HG03060 (cell line): ENCODE results near the gene IFIT5.
"Not testable (repeated sequence)": the region's sequence is repeated elsewhere in the genome, so short reads cannot be mapped to it uniquely, and the experiment has no call there.

Source experiments
- ATAC-seq: cut with Tn5 transposase; IDR thresholded peaks from one replicate; pipeline ENCODE4 v1.9.1; 2021; ENCODE audit warnings: low read depth, moderate number of reproducible peaks; ENCODE audit not compliant: unreplicated experiment

The IFIT5 gene, protein sequence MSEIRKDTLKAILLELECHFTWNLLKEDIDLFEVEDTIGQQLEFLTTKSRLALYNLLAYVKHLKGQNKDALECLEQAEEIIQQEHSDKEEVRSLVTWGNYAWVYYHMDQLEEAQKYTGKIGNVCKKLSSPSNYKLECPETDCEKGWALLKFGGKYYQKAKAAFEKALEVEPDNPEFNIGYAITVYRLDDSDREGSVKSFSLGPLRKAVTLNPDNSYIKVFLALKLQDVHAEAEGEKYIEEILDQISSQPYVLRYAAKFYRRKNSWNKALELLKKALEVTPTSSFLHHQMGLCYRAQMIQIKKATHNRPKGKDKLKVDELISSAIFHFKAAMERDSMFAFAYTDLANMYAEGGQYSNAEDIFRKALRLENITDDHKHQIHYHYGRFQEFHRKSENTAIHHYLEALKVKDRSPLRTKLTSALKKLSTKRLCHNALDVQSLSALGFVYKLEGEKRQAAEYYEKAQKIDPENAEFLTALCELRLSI

DNA sequence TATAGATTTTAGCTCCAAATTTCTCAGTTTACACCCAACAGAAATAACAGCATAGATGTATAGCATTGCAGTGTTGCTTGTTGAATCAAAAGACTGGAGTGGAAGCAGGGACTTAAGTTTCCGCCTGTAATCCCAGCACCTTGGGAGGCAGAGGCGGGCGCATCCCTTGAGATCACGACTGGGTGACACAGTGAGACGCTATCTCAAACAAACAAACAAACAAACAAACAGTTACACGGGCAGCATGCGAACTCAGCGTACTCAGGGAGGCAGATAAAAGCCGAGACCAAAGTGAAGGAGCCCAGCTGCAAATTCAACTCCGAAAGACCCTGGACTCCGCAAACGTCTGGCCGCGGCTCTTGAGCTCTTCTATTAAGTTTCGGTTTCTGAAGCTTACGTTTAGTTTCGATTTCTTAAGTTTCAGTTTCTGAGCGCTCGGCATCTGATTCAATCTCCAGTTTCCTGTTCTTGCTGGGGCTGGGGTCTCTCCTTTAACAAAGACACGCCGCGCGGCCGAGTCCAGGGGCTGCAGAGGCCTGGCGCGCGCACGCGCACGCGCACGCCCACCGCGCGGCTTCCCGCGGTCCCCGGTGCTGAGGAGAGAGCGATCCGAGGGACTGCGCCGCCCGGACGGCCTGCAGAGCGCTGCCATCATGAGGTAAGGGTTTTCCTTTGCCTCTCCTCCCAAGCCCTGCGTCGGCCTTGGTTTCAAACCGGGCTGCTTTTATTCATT is at the start of gene IFIT5:
Gene IFIT5 (plus strand): TSS at position 423 of the 733 bp plus-strand sequence. CDS start 231 bp downstream, at position 654.
- no peak for ATAC-seq

DNA sequence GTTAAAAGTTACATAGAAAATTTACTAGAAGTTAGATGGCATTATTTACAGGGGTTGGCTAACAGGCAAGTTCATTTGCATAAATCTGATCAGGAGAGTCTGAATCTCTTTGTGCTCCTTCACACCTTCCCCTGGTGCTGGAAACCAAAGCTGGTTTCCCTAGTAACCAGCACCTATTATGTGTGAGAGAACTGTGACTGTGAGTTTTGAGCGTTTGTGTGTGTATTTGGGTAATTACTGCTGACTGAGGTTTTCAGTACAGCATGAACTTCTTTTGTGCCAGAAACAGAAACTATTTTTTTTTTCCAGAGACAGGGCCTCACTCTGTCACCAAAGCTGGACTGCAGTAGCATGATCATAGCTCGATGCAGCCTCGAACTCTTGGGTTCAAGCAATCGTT is 46.8 kb upstream of the IFIT5 start:
- no peak for ATAC-seq

DNA sequence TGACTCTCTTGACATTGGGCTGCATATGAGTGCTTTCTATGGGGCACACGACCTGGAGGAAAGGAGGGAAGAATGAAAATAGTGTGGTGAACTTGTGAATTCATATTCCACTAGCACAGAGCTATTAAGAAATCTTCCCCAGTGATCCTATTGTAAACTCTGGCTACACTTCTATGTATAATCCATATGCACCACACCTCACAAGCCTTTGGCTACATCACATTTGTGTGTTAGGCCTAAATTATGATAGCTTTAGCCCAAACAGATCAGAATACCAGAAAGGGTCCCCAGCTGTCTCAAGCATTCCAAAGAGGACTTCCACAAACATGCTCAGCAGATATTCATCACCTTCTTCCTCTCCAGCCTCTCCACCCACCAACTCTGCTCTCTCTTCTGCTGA is 46.2 kb upstream of the IFIT5 start:
- no peak for ATAC-seq

DNA sequence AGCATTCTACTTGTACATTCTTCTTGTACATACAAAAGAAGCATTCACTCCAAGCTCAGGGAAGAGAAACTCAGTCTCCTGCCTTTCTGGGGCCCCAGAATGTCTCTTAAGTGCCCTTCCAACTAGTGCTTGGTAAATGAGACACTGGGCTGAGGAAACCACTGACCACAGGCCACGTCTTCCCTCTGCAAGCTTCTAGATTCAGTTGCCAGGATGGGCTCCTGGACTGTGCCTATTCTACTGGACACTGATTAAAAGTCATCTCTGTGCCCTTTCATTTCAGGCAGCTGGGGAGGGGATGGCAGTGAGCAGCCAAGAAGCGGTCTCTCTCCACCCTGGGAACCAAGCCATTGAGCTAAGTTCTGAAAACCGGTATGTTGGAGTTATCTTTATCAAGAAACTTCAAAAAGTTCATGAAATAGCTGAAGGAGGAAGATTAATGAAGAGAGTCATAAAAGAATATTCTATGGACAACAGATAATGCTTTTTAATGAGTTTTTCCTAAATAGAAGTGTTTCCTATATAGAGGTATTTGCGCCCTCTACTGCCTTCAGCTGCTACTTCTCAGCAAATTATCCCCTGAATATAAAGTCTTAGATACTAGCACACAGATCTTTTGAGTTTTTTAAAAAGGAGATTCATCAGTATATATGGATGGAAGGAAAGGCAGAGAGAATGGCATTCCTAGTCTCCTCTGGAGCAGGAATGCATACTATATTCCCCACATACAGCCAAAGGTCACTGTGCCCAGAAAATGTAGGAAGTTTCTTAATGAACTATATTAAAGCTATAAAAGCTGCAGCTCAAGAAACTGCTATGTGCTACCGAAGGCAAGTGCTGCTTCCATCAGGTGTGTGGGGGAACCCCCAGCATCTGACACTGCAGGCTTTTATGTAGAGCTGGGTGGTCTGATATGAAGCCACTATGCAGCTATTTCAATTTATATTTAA is 44.9 kb upstream of the IFIT5 start:
- ATAC-seq, result no peak

DNA sequence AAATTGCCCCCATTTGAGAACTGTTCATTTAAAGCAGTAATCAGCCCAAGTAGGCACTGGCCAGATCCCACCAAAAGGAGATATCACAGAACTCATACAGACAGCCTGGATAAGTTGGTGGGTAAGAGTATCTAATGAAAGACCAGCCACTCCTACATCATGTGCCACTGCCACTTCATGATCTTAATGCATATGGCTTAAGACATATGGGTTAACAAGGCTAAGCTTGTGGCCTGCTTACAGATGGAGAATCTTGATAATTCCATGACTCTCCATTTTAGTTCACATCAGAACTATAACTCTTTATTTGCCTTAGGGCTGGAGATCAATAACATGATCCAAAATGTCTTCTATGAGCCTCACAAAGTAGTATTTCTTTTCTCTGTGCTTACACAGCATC is 43.3 kb upstream of the IFIT5 start:
- no peak for ATAC-seq

DNA sequence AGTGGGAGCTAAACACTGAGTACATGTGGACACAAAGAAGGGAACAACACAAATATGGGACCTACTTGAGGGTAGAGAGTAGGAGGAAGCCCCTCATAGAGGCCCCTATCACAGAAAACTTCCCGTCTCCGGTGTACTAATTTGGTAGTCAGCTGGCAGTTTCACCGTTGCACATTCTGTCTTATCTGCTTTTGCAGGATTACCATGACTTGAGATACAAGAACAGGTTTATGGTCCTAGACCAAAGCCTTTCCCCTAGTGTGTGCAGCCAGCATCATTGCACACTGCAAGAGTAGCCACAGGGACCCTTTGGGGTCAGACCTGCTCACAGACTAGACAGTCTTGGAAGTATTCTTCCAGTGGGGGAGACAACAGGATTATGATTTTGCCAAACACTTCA is 42.4 kb upstream of the IFIT5 start:
- ATAC-seq, result no peak

DNA sequence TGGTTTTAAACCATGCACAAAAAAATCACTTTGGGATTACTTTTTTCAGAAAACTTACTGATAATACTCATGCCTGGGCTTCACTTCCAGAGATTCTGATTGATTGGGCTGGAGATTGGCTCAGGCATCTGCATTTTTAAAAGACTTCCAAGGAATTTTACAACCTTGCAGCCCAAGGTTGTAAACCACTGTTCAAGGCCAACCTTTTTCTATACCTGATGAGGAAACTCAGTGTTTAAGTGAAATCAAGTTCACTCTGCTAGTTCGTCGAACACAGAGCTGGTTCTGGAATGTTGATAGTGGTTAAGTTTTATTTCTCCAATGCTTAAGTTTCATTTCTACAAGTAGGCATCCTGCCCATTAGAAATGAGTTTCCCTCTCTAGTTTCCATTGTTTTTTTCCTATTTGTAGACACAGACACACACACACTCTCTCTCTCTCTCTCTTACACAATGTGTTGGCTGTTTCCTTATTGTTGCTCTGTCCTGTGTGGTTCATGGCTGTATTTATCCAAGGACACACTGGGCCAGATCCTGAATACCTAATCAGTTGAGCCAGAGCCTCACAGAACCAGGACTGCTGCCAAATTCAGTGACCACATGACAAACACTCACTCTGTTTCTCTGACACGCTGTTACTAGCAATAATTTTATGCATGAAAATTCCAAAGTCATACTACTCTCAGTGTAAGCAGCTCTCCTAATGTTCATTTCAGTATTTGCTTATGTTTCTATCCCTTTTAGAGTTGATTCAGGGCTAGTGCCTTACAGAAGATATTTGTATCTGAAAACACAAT is 40.3 kb upstream of the IFIT5 start:
- no peak for ATAC-seq

DNA sequence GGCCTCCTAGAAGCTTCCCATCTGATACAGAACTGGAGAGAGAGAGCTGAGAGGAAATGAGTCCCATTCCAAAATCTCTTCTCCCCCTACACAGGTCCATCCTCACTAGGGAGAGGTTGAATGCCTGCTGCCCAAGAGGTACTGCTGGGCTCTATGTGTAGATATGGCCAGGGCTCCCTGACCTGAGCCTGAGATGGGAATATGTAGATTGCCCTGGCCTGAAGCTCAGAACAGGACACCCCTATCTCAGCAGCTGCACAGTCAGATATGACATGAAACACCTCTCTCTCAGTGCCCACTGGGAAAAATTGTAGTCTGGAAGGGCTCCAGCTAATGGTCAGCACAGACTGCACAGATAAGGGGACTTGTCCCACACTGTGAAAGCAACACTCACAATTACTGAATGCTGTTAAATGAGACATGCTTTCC is 39.6 kb upstream of the IFIT5 start:
- no peak for ATAC-seq

DNA sequence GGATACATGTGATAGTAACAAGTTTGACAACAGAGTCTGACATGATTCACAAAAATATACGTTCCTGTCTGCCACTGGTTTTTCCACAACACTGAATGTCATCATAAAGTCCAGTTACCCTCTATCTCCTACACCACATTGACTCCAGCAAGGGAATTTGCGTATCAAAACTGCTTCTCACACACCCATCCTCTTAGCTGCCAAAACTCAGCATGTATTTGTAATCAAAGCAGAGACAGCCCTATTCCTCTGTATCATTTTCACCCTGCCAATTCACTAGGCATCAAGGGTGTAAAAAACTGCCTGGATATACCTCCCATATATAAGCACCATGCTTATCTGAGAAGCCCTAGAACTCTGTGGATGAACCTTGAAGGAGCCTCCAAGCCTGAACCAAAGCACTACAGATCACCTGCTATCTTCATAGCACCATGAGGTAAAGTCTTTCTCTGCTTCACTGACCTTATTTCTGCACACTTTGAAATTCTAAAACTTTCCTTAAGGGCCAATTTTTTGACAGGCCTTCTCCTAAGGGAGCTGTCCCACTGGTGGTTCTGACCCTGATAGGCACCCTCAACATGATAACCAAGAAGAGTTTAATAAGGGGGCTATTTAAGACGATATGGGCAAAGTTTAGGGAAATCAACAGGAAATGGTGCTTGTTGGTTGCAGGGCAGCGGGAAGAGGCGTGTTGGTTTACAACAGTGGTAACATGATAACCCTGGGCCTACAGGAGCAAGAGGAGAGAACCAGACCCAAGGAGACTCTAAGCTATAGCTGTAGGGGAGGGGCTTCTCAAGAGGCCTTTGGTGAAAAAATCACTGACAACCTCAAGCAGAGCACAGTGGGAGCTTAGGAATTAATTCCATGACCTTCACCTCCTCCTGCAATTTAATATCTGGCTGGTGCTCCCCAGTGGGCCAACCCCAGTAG is 36.4 kb upstream of the IFIT5 start, which contains the start of gene IFIT1B:
Gene IFIT1B (plus strand): TSS at position 352 of the 933 bp plus-strand sequence. CDS start 80 bp downstream, at position 432.
- ATAC-seq, result no peak

DNA sequence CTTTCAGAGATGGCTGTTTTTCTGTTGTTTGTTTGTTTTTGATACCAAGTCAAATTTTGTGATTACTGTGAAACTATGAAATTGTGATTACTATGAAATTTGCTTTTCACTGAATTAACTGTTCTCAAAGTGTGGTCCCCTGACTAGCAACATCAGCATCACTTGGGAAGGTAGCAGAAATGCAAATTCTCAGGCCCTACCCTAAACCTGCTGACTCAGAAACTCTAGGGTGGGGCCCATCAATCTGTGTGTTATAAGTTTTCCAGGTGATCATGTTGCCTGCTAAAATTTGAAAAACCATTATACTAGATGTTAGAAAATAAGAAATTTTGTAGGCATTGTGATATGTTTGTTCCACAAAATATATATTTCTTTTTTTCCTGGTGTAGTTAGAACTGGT is 35.3 kb upstream of the IFIT5 start:
- no peak for ATAC-seq

DNA sequence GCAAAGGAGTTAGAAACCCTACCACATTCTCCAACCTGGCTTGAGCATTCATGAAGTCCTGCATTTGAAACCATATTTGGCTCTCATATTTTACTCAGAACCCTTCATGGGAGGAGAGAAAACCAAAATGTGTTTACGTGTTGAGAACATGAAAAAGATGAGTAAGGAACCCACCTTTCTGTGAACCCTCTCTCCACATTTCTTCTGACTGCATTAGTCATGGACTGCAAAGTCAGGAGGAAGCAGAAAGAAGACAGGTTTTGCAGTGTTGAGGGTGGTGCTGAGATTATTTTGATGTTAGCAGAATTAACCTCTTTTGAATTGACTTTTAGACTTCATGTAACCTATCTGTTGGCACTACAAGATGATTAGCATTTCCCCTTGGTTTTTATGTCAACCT is 31.6 kb upstream of the IFIT5 start:
- ATAC-seq, result no peak

DNA sequence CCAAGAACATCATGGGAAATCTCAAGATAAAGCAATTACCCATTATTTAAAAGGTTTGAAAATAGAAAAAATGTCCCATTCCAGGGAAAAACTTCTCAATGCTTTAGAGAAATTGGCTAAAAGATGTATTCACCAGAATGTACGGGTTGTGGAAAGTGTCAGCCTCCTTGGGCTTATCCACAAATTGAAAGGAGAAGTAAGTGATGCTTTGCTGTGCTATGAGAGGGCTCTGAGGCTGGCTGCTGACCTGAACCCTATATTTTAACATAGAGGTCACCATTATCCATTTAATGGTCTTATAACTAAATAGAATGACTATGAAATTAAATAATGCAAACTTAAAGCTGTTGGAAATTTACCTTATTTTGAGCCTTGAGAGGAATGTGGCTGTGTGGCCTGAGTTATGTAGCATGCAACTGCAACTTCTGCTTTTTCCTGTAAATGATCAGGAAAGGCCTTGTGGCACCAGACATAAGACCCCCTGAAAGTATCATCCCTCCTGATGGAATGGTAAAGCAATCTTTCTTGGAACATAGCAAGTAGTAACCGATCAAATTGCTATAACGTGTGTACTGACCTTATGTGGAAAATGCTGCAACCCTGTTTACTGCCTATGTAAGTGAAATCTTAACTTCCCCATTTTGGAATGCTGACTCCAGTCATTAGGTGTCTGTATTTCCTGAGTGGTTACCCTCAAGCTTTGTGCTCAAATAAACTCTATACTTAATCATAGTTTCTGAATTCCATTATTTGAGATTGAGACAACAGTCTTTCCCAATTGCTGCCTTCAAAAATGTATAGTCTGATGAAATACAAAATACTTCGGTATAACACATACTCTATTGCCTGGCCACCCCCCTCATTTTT is 29.7 kb upstream of the IFIT5 start:
- ATAC-seq, result no peak

DNA sequence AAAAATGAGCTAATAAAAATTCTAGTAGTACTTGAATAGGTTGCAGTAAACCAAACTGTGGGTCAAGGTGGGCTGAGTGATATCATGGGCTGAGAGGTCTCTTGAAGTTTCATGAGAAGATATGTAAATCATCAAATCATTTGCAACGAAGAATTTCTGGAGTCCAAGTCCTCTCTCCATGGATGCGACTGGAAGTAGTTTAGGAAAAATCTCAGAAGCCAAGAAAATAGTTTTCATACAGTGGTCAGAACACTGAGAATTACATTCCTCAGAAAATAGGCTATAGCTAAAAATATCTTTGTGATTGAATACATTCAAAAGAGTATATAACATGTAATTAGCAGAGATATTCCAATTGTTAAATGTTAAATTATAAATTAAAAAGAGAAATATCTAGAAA is 25.6 kb upstream of the IFIT5 start:
- no peak for ATAC-seq

DNA sequence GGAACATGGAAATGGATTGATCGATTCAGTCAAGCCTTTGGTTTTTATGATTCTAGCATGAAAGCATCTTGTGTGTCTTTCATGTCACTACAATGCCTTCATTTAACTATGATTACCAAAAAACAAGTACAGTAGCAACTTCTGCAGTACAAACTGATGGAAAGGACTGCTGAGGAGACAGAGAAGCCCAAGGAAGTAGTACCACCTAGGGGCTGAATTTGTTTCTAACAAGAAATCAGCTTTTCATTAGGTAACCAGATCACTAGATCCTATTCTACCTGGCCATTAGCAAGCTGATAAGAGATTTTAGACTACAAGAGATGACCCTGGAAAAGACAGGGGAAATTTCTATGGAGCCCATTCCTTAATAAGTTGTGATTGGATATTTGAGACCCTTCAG is 25.1 kb upstream of the IFIT5 start:
- ATAC-seq, result no peak

DNA sequence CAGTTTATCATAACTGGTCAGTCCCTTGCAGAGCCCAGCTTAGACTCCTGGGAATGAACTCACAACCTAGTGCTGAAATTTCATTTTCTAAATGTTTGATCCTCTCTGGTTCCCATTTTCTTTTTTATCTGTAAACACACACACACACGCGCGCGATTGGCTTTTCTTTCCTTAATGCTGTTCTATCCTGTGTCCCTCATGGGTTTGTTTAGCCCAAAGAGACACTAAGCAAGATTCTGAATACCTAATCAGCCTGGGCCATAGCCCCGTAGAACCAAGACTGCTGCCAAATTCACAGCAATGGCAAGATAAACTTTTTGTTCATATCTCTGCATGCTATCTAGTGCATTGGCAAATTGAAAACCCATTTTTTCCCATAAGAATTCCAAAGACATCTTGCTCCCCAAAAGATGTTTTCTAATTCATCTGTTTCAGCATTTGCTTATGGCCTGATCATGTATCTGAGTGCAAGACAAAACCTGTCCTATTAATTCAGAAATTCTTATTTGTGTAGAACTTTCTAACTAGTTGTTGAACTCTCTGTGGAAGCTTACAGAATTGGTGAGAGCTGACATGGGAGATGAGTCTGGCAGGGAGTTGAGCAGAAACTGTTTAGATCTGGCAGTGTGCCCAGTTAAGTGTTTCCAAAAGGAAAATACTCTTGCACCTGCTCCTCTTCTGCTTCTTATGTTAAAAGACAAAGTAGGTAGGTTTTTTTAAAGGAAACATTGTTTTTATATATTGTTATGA is 23.7 kb upstream of the IFIT5 start:
- ATAC-seq, result no peak

DNA sequence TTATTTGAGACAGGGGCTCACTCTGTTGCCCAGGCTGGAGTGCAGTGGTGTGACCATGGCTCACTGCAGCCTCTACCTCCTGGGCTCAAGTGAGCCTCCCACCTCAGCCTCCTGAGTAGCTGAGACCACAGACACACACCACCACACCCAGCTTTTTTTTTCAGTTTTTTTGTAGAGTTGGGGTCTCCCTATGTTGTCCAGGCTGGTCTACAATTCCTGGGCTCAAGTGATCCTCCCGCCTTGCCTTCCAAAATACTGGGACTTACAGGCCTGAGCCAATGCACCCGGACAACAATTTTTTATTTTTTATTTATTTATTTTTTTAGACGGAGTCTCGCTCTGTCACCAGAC is 23.2 kb upstream of the IFIT5 start:
- ATAC-seq, result not testable (repeated sequence)
